Stimulated activated CD8-positive, alpha-beta memory T cell treated with anti-CD3 and anti-CD28 coated beads, Interleukin-4, amount 100 ng/mL, for 1 hour (primary cell): ENCODE data around the gene PVALEF.

Experiments used
- DNase-seq, 2 donors: peaks; one replicate each; pipeline ENCODE4 v3.0.0-alpha.2; 2020; ENCODE audit warnings: low read depth in 2 of 2, low spot score in 1 of 2

The PVALEF gene

GRCh38 chr17:81180836-81181810, 15.8 kb downstream of the PVALEF start:
- no peak for DNase-seq

- DNase-seq: no peak
These were observed 16.5 kb downstream of the PVALEF start for GRCh38 chr17:81181811-81182185.

- DNase-seq: no peak
These were observed 17.3 kb downstream of the PVALEF start for GRCh38 chr17:81182596-81182995.

GRCh38 chr17:81183316-81183715, 18.0 kb downstream of the PVALEF start:
- no peak for DNase-seq

GRCh38 chr17:81183807-81184206, 18.5 kb downstream of the PVALEF start:
- no peak for DNase-seq

- DNase-seq: no peak
These were observed 19.2 kb downstream of the PVALEF start for GRCh38 chr17:81184555-81184954.

GRCh38 chr17:81186203-81186602, 20.9 kb downstream of the PVALEF start:
- no peak for DNase-seq

- DNase-seq: no peak
These were observed 21.8 kb downstream of the PVALEF start for GRCh38 chr17:81187120-81187519.

GRCh38 chr17:81187586-81188490, 22.5 kb downstream of the PVALEF start:
- DNase-seq: no peak

GRCh38 chr17:81188491-81188840, 23.2 kb downstream of the PVALEF start:
- DNase-seq: no peak

- no peak for DNase-seq
These were observed 23.7 kb downstream of the PVALEF start for GRCh38 chr17:81189016-81189415.

GRCh38 chr17:81189670-81190530, 24.6 kb downstream of the PVALEF start:
- DNase-seq: no peak

- DNase-seq: no peak
These were observed 25.3 kb downstream of the PVALEF start for GRCh38 chr17:81190591-81190990.

GRCh38 chr17:81191116-81191515, 25.8 kb downstream of the PVALEF start:
- no peak for DNase-seq

GRCh38 chr17:81191646-81192045, 26.3 kb downstream of the PVALEF start:
- no peak for DNase-seq

GRCh38 chr17:81192386-81193050, 27.2 kb downstream of the PVALEF start:
- DNase-seq: no peak

- no peak for DNase-seq
These were observed 27.7 kb downstream of the PVALEF start for GRCh38 chr17:81193051-81193410.

- no peak for DNase-seq
These were observed 28.3 kb downstream of the PVALEF start for GRCh38 chr17:81193470-81194224.

- DNase-seq: no peak
These were observed 29.0 kb downstream of the PVALEF start for GRCh38 chr17:81194225-81194760.
